ENCODE results near the gene LEO1.
A peak's percentile ranks its signal among the peaks of the same experiment; 100 is the strongest.

LEO1 gene

DNA sequence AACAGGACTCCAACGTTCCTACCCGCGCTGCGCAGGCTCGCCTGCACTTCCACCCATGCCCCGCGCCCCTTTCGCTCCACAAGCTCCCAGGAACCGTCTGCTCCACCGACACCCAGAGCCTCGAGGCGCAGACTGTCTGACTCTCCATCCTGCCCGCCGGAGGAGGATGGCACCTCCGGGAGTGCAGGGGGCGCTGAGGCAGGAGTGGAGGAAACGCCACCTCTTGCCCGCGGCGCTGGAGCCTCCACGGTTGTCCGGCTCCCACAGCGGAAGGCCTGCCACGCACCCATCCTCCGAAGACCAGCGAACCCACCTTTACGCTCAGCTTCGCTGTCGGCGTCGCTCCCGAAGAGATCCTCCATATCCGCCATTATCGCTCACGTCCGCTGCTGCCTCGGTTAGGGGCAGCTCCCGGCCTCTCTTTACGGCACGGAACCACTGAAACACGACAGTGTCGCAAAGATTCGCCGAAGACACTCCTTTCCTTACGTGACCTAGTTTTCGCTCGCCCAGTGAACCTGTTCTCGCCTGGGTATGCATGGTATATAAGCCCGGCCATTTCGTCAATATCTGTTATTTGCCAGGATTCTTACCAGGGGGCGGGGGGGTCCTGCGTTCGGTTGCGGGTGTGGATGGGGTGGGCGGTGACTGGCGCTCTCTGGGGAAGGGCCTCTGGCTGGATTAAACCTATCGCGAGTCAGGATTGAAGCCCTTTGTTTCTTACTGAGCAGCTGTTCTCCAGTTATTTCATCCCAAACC, at the start of gene LEO1:
Gene LEO1 (minus strand): TSS at position 404 of the 759 bp plus-strand sequence. CDS start 33 bp downstream, at position 371.
- Histone ChIP-seq H3K27me3 (no peaks in the 10 kb centered on the region), H4K20me1 (no peaks in the 10 kb centered on the region), H3K4me3 (peak within 1 kb of the TSS; percentile 83), H3K9me3 (peaks cover 29% of the 10 kb centered on the region), H3K36me3 (peaks cover 29% of the 10 kb centered on the region), H3K4me1 (peaks cover 15% of the 10 kb centered on the region), H3K9ac (peak within 1 kb of the TSS; percentile 93), H3K4me2 (peak within 1 kb of the TSS; percentile 86), H3K27ac (peak within 1 kb of the TSS; percentile 90)
- no peak for TF ChIP-seq Cebpa-rat (IDR thresholded peaks at IDR 0.05)

DNA sequence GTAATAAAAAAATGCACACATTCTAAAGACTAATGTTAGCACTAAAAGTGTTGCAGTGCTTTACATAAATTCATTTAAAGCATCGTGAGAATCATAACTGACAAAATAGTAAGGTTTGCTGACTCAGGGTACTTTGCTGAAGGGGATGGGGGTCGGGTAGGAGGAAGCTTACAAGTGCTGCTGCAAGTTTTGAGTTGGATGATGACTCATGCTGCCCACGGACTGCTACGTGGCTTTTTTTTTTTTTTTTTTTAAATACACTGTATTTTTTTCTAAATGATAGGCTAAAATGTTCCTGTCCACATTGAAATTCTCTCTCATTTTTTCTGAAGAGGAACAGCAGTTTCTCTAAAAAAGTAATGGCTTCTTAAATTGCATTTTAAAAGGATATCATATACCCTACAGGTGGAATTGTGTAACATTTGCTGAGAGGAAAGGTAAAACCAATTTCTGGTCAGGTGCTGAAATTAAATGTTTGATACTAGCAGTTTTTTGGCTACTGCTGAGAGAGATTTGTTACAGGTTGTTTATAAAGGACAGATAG, 49.6 kb upstream of the LEO1 start:
- 0 out of 2 replicates have a peak overlapping the region, but pooled peaks have one; percentile 32 for H3K9ac ChIP-seq
- peaks cover 12% of the 10 kb centered on the region for H3K36me3 ChIP-seq
- H3K27ac ChIP-seq: no peak overlapping the region
- peaks cover 40% of the 10 kb centered on the region for H3K4me1 ChIP-seq
- peak overlapping the region; percentile 79; the same call in 1 of the 2 replicates for H3K4me3 ChIP-seq
- peaks cover 17% of the 10 kb centered on the region; the same call in 1 of the 2 replicates for H3K9me3 ChIP-seq
- no peaks in the 10 kb centered on the region for H3K27me3 ChIP-seq
- peaks cover 62% of the 10 kb centered on the region for H4K20me1 ChIP-seq
- peak overlapping the region; percentile 70 for H3K4me2 ChIP-seq
- TF ChIP-seq Cebpa-rat (IDR thresholded peaks at IDR 0.05): no peak

- peaks cover 10% of the 10 kb centered on the region for H3K36me3 ChIP-seq
- peak overlapping the region; percentile 79 for H3K4me3 ChIP-seq
- H3K9ac ChIP-seq: peak overlapping the region; percentile 96
- H3K27me3 ChIP-seq: no peaks in the 10 kb centered on the region
- no peak for TF ChIP-seq Cebpa-rat (IDR thresholded peaks at IDR 0.05)
- H4K20me1 ChIP-seq: peaks cover 56% of the 10 kb centered on the region
- H3K9me3 ChIP-seq: peaks cover 15% of the 10 kb centered on the region; the same call in 1 of the 2 replicates
- H3K4me2 ChIP-seq: peak overlapping the region; percentile 70
- H3K27ac ChIP-seq: peak overlapping the region; percentile 95
- H3K4me1 ChIP-seq: peaks cover 40% of the 10 kb centered on the region
Measured at GRCh38 chr15:52020221-52021085, 48.9 kb upstream of the LEO1 start.

- no peak for TF ChIP-seq Cebpa-rat (IDR thresholded peaks at IDR 0.05)
Measured at GRCh38 chr15:52019394-52020220, 48.0 kb upstream of the LEO1 start.

GRCh38 chr15:52018693-52019393, 47.3 kb upstream of the LEO1 start, which contains the start of gene MAPK6:
Gene MAPK6 (plus strand): TSS chr15:52019219. CDS start chr15:52046461, 27,242 bp downstream.
- peak within 1 kb of the TSS; percentile 95 for H3K27ac ChIP-seq
- no peaks in the 10 kb centered on the region for H3K36me3 ChIP-seq
- peak within 1 kb of the TSS; percentile 77 for H3K4me2 ChIP-seq
- H4K20me1 ChIP-seq: peaks cover 43% of the 10 kb centered on the region
- H3K4me1 ChIP-seq: peaks cover 40% of the 10 kb centered on the region
- H3K4me3 ChIP-seq: peak within 1 kb of the TSS; percentile 79
- peak within 1 kb of the TSS; percentile 96 for H3K9ac ChIP-seq
- TF ChIP-seq Cebpa-rat (IDR thresholded peaks at IDR 0.05): no peak
- no peaks in the 10 kb centered on the region for H3K27me3 ChIP-seq
- no peaks in the 10 kb centered on the region for H3K9me3 ChIP-seq

More at GRCh38 chr15:52019394-52020220, 48.0 kb upstream of the LEO1 start:
- H4K20me1 ChIP-seq: peaks cover 50% of the 10 kb centered on the region
- peak overlapping the region; percentile 70 for H3K4me2 ChIP-seq
- no peaks in the 10 kb centered on the region for H3K27me3 ChIP-seq
- peak overlapping the region; percentile 96 for H3K9ac ChIP-seq
- H3K4me1 ChIP-seq: peaks cover 40% of the 10 kb centered on the region
- H3K9me3 ChIP-seq: peaks cover 7% of the 10 kb centered on the region; the same call in 1 of the 2 replicates
- peak overlapping the region; percentile 79 for H3K4me3 ChIP-seq
- H3K27ac ChIP-seq: peak overlapping the region; percentile 95
- peaks cover 1% of the 10 kb centered on the region for H3K36me3 ChIP-seq

- Histone ChIP-seq H3K4me2 (peak overlapping the region; percentile 77), H3K4me3 (peak overlapping the region; percentile 79), H3K4me1 (peaks cover 40% of the 10 kb centered on the region), H4K20me1 (peaks cover 37% of the 10 kb centered on the region), H3K27me3 (no peaks in the 10 kb centered on the region), H3K9me3 (no peaks in the 10 kb centered on the region), H3K36me3 (no peaks in the 10 kb centered on the region), H3K27ac (peak overlapping the region; percentile 95; the same call in 1 of the 2 replicates), H3K9ac (no peak overlapping the region)
- no peak for TF ChIP-seq Cebpa-rat (IDR thresholded peaks at IDR 0.05)
Measured at GRCh38 chr15:52018244-52018643, 46.7 kb upstream of the LEO1 start.

DNA sequence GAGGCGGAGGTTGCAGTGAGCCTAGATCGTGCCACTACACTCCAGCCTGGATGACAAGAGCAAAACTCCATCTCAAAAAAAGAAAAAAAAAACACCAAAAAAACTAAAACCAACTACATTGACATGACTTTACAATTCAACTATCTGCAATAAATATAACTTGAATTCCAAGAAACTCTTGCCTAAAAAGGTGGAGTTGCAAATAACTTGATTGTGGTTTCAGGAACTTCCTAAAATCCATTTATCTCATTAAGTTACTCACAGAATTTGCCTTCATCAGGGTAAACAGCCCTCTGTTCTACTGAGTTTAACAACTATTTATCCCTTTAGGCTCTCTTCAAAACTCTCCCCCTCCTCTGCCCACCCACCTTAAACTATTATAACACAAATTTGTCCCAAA, 44.7 kb upstream of the LEO1 start:
- Histone ChIP-seq H3K27ac (no peak overlapping the region), H3K4me3 (no peak overlapping the region), H3K9ac (no peak overlapping the region), H3K27me3 (no peaks in the 10 kb centered on the region), H3K4me1 (peaks cover 21% of the 10 kb centered on the region), H4K20me1 (peaks cover 18% of the 10 kb centered on the region), H3K4me2 (no peak overlapping the region), H3K9me3 (no peaks in the 10 kb centered on the region), H3K36me3 (no peaks in the 10 kb centered on the region)
- no peak for TF ChIP-seq Cebpa-rat (IDR thresholded peaks at IDR 0.05)

DNA sequence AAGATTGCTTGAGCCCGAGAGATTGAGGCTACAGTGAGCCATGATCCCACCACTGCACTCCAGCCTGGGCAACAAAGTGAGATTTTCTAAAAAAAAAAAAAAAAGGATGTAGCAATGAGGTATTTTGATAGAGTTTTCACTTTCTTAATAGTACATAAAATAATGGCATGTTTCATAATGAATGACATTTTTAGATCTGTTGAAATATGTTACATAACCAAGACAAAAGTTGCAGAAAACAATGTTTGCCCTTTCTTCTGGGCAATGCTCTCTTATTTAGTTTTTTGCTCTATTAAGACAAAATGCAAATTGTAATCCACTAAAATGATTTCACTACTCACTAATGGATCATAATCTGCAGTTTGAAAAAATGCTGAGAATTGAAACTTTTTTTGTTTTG, 43.0 kb upstream of the LEO1 start:
- H3K9me3 ChIP-seq: no peaks in the 10 kb centered on the region
- H3K4me1 ChIP-seq: peaks cover 9% of the 10 kb centered on the region; the same call in 1 of the 2 replicates
- no peak overlapping the region for H3K4me3 ChIP-seq
- H3K27me3 ChIP-seq: no peaks in the 10 kb centered on the region
- H3K27ac ChIP-seq: no peak overlapping the region
- no peak for TF ChIP-seq Cebpa-rat (IDR thresholded peaks at IDR 0.05)
- H3K36me3 ChIP-seq: no peaks in the 10 kb centered on the region
- H3K4me2 ChIP-seq: no peak overlapping the region
- no peak overlapping the region for H3K9ac ChIP-seq
- H4K20me1 ChIP-seq: peaks cover under 1% of the 10 kb centered on the region; the same call in 1 of the 2 replicates

All from BLaER1 (cell line).